GM03348 (cell line): ENCODE results near the gene PYCR2.

ENCODE experiments used
- DNase-seq: peaks from one replicate; pipeline ENCODE4 v3.0.0; 2012; ENCODE audit warnings: low spot score

PYCR2 gene

GRCh38 chr1:225876900-225877510 is 47.0 kb downstream of the PYCR2 start:
- DNase-seq: no peak

GRCh38 chr1:225875044-225875815 is 48.8 kb downstream of the PYCR2 start:
- DNase-seq: no peak

- no peak for DNase-seq
Measured at GRCh38 chr1:225874431-225874830, 49.6 kb downstream of the PYCR2 start.

DNA sequence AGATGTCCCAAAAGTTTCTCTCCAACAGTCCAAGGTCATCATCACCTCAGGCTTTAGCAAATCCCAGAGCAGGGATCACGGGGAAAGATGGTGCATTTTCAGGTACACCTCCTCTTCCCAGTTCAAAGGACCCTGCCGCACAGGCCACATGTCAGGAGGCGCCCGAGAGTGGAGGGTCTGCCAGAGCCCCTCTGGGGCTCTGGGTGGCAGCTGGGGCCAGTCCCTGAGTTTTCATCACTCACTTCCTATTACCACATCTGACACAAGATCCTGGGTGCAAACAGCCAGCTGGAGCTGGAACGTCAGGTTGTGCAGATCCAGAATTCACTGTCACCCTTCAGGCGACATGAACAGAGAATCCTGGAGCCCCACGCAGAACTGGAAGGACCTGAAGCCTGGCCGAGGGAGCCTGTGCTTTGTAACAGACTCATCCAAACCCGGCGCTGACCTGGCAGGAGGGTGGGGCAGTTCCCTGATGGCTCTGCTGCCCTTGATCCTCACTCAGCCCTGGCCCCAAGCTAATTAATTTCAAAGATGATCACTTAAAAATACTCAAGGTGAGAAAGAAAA is 50.7 kb downstream of the PYCR2 start:
- no peak for DNase-seq

- no peak for DNase-seq
Measured at GRCh38 chr1:225872075-225872430, 52.0 kb downstream of the PYCR2 start.

DNA sequence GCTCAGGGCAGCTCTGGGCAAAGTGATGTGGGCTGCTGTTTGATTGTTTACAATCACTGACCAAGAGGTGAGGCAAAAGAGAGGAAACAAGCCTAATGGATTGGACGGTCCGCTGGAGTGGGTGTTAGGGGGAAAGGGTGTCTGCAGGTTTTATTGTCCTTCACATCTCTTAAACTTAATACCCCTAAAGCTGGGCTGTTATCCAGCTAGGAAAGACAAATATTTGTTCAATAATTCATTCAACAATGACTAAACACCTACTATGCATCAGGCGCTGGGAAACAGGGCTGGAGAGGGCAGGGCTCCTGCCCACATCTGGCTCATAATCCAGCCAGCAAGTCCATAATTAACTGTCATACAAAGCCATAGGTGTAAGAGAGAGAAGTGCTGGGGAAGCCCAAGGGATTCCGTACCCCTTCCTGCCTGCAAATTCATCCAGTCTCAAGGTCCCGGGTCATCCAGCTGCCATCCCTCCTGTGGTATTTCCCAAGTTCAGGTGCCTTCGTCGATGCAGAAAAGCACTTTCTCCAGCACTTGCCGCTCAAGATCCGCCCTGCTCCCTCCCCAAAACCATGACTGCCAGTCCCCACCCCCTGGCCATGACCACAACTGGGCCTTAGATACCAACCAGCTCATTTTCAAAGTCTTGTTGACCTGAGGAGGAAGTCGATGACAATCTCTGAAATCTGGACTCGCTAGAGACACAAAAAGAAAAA is 52.5 kb downstream of the PYCR2 start:
- no peak for DNase-seq

GRCh38 chr1:225870911-225871310 is 53.1 kb downstream of the PYCR2 start:
- no peak for DNase-seq
